Skin epidermis (tissue), 12 donors: Measurements from ENCODE around the gene CX3CR1.
A peak's percentile ranks its signal among the peaks of the same experiment; 100 is the strongest.
"Not testable (repeated sequence)": the region's sequence is repeated elsewhere in the genome, so short reads cannot be mapped to it uniquely, and the experiment has no call there.

Experiments used
- H3K27ac ChIP-seq, 21 experiments: fragments of 200-600 bp; sonication (generic) in 11 of 21; one replicate each; pipeline ENCODE4 v1.5.0; 2020; ENCODE audit warnings: mild to moderate bottlenecking in 3 of 21, inconsistent platforms in 2 of 21, moderate library complexity in 2 of 21
- H3K4me3 ChIP-seq, 7 experiments: fragments of 200-600 bp; sonication (generic) in 2 of 7; one replicate each; pipeline ENCODE4 v1.5.0; 2020; ENCODE audit warnings: inconsistent platforms in 2 of 7, mild to moderate bottlenecking in 2 of 7, moderate library complexity in 1 of 7

The CX3CR1 gene

DNA sequence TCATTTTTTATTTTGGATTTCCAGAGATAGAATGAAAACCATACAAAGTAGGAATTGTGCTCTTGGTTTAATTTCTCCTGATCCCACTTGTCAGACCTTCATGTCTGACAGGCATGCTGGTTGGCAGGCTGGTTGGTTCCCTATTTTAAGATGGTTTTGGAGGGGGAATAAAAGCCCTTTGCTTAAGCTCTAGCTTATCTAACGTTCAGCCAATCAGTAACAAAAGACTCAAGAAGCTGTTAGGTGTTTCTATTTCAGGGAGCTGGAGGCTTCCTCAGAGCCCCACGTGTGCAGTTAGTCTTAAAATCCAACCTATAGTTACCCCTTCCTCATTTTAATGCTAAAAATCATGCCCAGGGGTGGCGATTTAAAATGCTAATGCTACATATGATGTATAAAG, 47.0 kb downstream of the CX3CR1 start:
- no peak overlapping the region for H3K4me3 ChIP-seq
- no peak overlapping the region for H3K27ac ChIP-seq

DNA sequence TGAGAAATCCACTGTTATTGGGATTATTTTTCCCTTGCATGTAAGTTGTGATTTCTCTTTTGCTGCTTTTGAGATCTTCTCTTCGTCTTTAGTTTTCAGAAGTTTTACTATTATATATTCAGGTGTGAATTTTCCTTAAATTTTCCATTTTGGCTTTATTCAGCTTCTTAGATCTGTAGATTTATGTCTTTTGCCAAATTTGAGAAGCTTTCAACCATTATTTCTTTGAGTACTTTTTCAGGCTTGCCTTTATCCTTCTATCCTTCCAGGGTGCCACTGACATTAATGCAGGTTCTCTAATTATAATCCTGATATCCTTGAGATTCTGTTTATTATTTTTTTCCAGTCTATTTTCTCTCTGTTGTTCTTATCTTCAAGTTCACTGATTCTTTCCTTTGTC, 49.4 kb downstream of the CX3CR1 start:
- Histone ChIP-seq H3K27ac (no peak overlapping the region), H3K4me3 (no peak overlapping the region)

DNA sequence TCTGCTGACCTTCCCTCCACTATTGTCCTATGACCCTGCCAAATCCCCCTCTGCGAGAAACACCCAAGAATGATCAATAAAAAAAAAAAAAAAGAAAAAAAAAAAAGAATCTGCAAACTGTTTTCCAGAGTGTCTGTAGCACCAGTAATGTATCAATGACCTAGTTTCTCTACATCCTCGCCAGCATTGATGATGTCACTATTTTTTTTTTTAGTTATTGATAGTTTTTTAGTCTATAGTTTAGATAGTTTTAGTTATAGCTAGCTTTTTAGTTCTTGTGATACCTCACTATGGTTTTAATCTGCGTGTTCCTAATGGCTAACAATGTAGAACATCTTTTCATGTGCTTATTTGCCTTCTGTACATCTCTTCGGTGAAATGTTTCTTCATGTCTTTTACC, 51.3 kb downstream of the CX3CR1 start:
- no peak overlapping the region for H3K4me3 ChIP-seq
- H3K27ac ChIP-seq = no peak overlapping the region

DNA sequence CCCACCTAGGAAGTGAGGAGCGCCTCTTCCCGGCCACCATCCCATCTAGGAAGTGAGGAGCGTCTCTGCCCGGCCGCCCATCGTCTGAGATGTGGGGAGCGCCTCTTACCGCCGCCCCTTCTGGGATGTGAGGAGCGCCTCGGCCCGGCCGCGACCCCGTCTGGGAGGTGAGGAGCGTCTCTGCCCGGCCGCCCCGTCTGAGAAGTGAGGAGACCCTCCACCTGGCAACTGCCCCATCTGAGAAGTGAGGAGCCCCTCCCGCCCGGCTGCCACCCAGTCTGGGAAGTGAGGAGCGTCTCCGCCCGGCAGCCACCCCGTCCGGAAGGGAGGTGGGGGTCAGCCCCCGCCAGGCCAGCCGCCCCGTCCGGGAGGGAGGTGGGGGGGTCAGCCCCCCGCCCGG, 52.2 kb downstream of the CX3CR1 start:
- H3K4me3 ChIP-seq, H3K27ac ChIP-seq: not testable (repeated sequence)

DNA sequence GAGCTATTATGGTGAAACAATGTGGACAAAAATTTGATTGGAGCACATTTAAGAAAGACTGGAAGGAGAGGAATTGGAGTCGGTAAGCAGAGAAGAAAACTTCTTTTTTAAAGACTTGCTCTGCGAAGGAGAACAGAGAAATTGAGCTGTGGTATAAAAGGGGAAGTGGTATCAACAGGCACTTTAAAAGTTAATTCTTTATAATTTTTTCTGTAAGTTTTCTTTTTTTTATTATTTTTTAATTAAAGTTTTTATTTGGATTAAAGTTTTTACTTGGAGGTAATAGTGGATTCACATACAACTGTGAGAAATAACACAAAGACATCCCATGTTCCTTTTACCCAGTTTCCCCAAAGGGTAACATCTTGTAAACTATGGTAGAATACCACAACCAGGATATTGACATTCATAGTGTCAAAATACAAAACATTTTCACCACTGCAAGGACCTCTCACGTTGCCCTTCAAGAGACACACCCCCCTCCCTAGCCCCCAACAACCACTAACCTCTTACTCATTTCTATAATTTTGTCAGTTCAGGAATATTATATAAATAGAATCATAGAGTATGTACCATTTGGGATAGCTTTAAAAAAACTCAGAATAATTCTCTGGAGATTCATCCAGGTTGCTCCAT, 53.6 kb downstream of the CX3CR1 start:
- no peak overlapping the region for H3K27ac ChIP-seq
- H3K4me3 ChIP-seq = no peak overlapping the region

DNA sequence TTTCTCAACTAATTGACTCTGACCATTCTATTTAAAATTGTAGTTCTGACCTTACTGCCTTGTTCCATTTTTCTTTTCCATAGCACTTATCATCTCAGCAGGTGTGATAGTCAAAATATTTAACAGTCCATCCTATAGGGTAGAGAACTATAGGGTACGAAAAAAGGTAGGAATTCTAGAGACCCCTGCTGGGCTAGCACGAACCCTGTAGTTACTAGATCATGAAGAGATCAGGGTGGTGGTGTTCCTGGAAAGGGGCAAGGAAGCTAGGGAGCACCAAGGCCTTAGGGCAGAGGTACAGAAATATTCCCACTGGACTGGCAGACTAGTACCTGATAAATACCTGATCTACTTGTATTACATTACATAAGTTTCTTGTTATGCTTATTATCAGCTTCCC, 55.5 kb downstream of the CX3CR1 start:
- no peak overlapping the region for H3K4me3 ChIP-seq
- no peak overlapping the region for H3K27ac ChIP-seq

DNA sequence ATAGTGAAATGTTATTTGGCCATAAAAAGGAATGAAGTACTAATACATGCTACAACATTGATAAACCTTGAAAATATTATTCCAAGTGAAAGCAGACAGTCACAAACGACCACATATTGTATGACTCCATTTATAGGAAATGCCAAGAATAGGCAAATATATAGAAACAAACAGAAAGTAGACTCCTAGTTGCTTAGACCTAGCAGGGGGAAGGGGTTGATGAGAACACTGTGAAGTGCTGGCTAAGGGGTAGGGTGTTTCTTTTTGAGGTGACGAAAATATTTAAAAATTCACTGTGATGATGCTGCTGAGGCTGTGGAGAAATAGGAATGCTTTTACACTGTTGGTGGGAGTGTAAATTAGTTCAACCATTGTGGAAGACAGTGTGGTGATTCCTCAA, 56.9 kb downstream of the CX3CR1 start:
- Histone ChIP-seq H3K4me3 (no peak overlapping the region), H3K27ac (no peak overlapping the region)

DNA sequence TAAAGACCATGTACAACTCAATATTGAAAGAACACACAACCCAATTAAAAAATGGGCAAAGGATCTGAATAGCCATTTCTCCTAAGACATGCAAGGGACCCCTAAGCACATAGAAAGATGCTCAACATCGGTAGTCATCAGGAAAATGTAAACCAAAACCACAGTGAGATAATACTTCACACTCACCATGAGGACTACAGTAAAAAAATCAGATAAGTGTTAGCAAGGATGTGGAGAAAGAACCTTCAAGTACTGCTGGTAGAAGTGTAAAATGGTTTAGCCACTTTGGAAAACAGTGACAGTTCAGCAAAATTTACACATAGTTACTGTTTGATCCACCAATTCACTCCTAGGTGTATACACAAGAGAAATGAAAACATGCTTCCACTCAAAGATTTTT, 57.4 kb downstream of the CX3CR1 start:
- Histone ChIP-seq H3K4me3 (no peak overlapping the region), H3K27ac (no peak overlapping the region)

DNA sequence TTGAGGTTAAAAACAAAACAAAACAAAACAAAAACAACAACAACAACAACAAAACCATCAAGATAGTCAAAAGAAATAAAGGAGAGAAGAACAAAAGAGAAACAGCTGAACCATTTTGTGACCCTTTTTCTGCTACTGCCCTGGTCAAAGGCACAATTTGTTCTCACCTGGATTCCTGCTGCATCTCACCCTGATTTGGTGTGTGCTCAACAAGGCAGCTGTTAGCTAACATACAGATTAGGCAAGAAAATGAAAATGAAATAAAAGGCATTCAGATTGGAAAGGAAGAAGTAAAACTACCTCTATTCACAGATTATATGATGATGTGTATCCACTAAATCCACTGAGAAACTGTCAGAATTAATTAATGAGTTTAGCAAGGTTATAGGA, 58.7 kb downstream of the CX3CR1 start:
- no peak overlapping the region for H3K27ac ChIP-seq
- no peak overlapping the region for H3K4me3 ChIP-seq

DNA sequence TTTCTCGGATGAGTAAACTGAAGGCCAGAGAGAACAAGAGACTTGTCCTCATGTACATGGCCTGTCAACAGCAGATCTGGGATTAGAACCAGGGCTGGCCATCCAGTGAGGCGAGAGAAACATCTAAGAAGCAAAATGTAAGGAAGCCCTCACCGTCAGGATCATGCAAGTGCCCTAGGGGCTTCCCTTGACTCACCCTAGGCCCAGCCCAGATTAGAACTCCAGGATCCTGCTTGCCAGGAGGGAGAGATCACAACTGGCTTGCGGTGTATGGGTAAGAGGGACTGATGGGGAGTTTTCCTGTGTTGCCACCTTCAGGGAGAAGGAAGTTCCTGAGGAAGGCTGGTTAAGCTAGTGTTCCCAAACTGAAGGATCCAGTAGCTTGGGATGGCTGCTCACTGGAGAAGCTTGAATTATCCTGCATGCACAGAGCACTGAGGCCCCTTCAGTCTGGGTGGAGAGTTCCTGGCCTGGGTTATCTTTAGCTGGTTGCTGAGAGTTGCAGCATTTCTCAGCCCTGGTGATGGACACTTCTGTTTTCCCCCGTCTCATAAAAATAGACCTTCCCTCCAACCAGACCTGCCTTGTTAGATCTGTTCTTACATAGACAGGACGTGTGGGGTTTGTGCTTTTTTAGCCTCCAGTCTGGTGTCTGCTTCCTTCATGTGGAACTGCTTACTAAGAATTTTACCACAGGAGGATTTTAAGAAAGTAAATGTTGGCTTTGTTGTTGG, 59.3 kb downstream of the CX3CR1 start:
- H3K27ac ChIP-seq = no peak overlapping the region
- H3K4me3 ChIP-seq = no peak overlapping the region

DNA sequence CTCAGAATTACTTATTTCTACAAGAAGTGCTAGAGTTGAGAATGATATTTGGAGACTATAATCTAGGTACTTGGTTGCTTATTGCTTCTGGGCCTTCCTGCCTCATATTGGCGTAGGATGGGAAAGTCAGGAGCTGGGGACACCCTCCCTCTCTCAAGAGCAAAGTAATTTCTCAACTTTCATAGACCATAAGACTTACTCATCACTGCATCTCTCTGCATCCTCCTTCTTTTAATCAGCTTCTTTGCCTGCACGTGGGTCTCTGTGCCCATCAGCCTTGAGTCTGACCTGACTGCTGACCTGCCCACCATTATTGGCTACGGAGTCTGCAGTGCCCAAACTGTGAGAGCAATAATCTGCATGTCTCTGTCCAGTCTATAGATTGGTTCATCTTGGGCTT, 60.1 kb downstream of the CX3CR1 start:
- no peak overlapping the region for H3K27ac ChIP-seq

DNA sequence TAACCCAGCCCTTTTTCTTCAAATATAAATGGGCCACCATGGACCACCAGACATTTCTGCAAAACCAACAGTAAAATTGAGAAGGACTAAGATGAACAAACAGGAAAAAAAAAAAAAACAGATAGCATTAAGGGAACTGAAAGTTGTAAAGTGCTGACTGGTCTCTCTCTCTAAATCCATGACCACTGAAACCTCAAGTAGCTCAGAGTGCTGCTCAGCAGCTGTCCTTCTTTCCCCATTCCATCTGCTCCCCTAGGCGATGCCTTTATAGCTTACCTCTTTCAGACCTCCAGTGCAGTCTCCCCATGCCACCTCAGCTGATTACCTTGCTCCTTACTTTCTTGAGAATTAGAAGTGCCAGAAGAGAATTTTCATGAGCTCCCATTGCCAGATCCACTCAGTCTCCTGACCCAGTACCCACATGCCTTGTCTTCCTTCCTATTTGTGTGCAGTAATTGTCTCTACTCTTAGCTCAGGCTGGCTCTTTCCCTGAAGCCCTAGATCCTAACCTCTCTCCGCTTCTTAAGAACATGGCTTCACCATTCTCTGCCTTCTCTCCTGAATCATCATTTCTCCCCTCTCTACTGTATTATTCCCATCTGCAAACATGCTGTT, 63.6 kb downstream of the CX3CR1 start:
- Histone ChIP-seq H3K4me3 (no peak overlapping the region), H3K27ac (peak overlapping the region in 3 of 21 experiments; percentile 7 to 26 (median 18))

More for the DNA sequence above, 60.1 kb downstream of the CX3CR1 start:
- no peak overlapping the region for H3K4me3 ChIP-seq

DNA sequence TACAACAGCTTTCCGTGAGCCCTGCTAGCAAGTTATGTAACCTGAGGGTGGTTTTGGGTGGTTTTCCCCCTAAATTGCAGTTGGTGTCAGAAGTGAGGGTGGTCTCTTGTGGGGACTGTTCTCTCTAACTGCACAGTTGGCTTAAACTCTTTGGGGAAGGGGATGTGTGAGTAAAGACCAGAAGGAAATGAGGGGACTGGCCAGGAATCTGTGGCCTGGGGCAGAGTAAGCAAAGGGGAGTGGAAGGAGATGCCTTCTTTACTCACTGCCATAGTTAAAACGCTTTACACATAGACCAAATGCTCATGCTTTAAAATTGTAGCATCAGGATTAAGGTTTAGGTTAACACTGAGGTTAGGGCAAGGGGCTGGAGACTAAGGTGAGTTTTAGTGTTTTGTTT, 66.2 kb downstream of the CX3CR1 start:
- no peak overlapping the region for H3K4me3 ChIP-seq

More for the DNA sequence above, 66.2 kb downstream of the CX3CR1 start:
- no peak overlapping the region for H3K27ac ChIP-seq
